AG04449 (cell line): ENCODE measurements around the gene RPLP2.

Experiments used
- CTCF ChIA-PET: fragments of 350-600 bp; formaldehyde crosslinking; extraction: SDS; loops from one replicate; lab custom pipeline; 2021; ENCODE audit warnings: antibody characterized with exemption; lab: Yijun Ruan, JAX
- POLR2A ChIA-PET: fragments of 400-600, 350-600 bp; formaldehyde crosslinking; extraction: SDS; loops from one replicate; lab custom pipeline; 2020; ENCODE audit warnings: antibody characterized with exemption, inconsistent platforms; lab: Yijun Ruan, JAX
- DNase-seq: peaks from one replicate; pipeline ENCODE4 v3.0.0-alpha.2; 2010; ENCODE audit warnings: low read depth, low spot score
- H3K4me3 ChIP-seq: 2 replicates; pipeline ENCODE4 v1.5.1; 2011; ENCODE audit warnings: low read depth, mild to moderate bottlenecking, control low read depth, low read length
- TF ChIP-seq, protein P1 (sequence below): IDR thresholded peaks from one replicate; pipeline ENCODE4 v1.5.1; 2011; ENCODE audit warnings: mild to moderate bottlenecking, moderate library complexity, low read length, control low read depth, inconsistent platforms; ENCODE audit not compliant: insufficient read depth; ENCODE audit errors: missing control alignments

RPLP2 gene

GRCh38 chr11:819943-820649 is 10.3 kb downstream of the RPLP2 start:
- DNase-seq = no peak
- H3K4me3 ChIP-seq = peak overlapping the region; percentile 72
- ChIA-PET CTCF (interaction anchor here (1.2 to 1.7 kb wide), 2 partner anchors 12 to 14 kb away, joined by 3 to 6 read pairs; no protein-coding TSS in a partner anchor), POLR2A (interaction anchor here (0.6 to 4.6 kb wide), 10 partner anchors 7 to 124 kb away, joined by 3 to 96 read pairs (median 5); partner anchors contain the start of genes CD151, RPLP2, TMEM80 and TSPAN4)
- TF ChIP-seq, protein P1, sequence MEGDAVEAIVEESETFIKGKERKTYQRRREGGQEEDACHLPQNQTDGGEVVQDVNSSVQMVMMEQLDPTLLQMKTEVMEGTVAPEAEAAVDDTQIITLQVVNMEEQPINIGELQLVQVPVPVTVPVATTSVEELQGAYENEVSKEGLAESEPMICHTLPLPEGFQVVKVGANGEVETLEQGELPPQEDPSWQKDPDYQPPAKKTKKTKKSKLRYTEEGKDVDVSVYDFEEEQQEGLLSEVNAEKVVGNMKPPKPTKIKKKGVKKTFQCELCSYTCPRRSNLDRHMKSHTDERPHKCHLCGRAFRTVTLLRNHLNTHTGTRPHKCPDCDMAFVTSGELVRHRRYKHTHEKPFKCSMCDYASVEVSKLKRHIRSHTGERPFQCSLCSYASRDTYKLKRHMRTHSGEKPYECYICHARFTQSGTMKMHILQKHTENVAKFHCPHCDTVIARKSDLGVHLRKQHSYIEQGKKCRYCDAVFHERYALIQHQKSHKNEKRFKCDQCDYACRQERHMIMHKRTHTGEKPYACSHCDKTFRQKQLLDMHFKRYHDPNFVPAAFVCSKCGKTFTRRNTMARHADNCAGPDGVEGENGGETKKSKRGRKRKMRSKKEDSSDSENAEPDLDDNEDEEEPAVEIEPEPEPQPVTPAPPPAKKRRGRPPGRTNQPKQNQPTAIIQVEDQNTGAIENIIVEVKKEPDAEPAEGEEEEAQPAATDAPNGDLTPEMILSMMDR = no peak

DNA sequence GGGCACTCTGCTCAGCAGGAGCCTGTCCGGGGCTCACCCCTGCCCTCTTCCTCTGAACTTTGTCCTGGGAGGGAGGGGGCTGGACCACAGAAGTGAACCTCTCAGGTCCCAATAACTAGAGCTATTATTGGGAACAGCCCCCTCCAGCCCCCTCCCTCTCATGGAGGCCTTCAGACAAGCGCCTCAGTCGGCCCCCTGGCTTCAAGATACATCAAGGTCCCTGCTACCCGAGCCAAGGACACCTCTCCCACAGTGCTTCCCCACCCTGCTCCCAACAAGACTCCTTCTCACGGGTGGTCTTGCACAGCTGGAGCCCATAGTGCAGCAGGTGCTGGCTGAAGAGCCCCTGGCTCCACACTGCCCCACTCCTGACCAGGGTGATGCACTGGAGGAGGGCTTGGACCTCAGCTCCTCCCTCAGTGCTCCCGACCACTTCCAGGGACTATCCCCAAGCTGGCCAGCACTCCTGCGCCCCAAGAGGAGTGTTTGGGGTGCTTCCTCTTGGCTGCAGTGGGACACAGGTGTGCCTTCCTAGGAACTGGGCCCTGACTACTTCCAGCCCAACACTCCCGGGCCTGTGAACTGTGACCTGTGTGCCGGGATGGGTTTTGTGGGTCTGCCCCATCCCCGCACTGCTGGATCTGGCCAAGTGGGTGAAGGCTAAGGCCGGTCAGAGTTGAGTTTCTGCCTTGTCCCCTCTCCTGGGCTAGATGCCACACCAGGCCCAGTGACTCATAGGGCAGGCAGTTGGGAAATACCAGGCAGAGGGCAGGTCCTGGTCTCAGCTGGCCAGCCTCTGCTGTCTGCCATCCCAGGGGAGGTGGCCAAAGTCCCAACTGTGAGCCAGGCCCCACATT is 11.1 kb downstream of the RPLP2 start:
- TF ChIP-seq, protein P1 = no peak
- POLR2A ChIA-PET = interaction anchor here (0.6 to 4.6 kb wide), 6 partner anchors 11 to 47 kb away, joined by 3 to 96 read pairs (median 8); partner anchors contain the start of genes CD151 and RPLP2
- CTCF ChIA-PET = interaction anchor here (1.2 to 1.7 kb wide), 2 partner anchors 11 to 13 kb away, joined by 3 to 6 read pairs; no protein-coding TSS in a partner anchor
- peak overlapping the region; percentile 72 for H3K4me3 ChIP-seq
- DNase-seq = no peak

- CTCF ChIA-PET = interaction anchor here (0.9 to 1.7 kb wide), 2 partner anchors 10 to 23 kb away, joined by 3 to 6 read pairs; no protein-coding TSS in a partner anchor
- TF ChIP-seq, protein P1 = no peak
- POLR2A ChIA-PET = interaction anchor here (0.6 to 4.6 kb wide), 3 partner anchors 10 to 46 kb away, joined by 3 to 96 read pairs (median 7); partner anchors contain the start of gene CD151
- no peak for DNase-seq
- H3K4me3 ChIP-seq = peak overlapping the region; percentile 72
Observed at GRCh38 chr11:821512-822371, 12.0 kb downstream of the RPLP2 start.

GRCh38 chr11:823441-824291 is 13.9 kb downstream of the RPLP2 start:
- POLR2A ChIA-PET = interaction anchor here (2.0 kb wide), 1 partner anchor 11 kb away, joined by 7 read pairs; no protein-coding TSS in a partner anchor
- TF ChIP-seq, protein P1 = no peak
- DNase-seq = no peak
- H3K4me3 ChIP-seq = no peak overlapping the region
- CTCF ChIA-PET = interaction anchor here (1.3 kb wide), 1 partner anchor 10 kb away, joined by 4 read pairs; no protein-coding TSS in a partner anchor
